GM10847 (cell line): ENCODE results near the gene CTDSP2.

Source experiments
- POLR2A ChIP-seq: IDR thresholded peaks from 2 replicates; pipeline ENCODE4 v1.6.1; 2011; ENCODE audit not compliant: insufficient read length; ENCODE audit errors: extremely low read depth

The CTDSP2 gene

DNA sequence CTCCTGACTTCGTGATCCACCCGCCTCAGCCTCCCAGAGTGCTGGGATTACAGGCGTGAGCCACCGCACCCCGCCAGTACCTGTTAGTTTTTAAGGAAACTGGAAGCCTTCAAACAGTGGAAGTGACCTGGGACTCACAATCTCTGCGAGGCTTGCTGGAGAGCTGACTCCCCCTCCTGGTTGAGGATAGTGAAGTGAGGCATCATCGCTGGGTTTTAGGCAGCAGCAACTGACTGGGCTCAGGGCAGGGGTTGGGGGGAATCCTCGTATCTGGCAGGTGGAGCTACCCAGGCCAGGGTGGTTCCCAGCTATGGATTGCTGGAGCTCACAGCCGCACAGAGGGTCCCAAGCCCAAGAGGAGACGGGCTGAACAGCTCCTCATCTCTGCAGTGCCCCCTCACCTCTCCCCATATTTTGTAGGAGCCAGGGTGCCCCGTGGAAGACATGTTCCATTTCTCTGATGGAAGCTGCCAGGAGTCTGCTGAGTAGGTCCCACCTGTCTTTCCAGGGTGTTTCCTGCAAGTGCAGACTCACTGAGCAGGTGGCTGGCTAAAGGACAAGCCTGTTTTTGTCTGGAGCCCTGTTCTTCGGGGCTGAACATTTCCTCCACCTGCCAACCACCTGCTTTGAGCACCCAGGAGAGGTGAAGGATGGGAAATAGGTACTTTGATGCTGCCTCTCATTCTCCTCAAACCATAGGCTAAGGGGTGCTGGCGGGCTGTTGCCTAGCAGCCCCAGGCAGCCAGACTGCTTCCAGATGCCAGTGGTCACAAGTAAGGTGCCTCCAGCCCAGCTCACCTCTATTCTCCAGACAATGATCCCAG is 31.1 kb downstream of the CTDSP2 start:
- no peak for TF ChIP-seq POLR2A

DNA sequence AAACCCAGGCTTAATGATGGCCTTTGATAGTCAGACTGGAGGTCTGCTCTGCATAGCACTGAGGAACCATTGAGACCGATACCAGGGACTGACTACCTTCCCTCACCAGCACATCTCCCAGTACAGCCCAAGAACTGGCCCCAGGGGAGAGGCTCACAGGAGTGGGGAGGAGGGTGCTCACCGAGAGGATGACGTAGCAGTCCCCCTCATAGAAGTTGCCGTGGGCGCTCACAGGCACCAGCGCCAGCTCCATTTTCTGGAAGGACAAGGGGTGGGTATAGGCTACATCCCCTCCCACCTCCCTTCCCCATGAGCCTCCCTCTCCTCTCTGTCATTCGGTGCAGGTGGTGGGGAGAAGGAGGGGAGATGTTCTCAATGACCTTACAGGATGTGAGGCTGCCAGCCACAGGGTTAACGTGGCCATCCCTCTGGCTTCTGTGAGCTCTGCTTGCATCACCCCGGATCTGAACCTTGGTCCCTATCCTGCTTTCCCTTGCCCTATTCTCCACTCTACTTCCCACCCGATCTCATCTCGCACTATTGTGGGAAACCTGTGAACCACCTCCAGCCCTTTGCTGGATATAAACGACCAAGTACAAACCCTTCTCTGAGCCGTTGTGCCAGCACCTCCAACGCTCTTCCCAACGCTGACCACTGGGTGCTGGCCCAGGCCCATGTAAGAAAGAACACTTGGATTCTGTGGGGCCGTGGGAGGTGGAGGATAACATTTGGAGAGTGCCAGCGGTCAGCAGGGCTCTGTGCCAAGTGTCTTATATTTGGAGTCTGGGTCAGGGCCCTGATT is 32.4 kb downstream of the CTDSP2 start:
- no peak for TF ChIP-seq POLR2A

DNA sequence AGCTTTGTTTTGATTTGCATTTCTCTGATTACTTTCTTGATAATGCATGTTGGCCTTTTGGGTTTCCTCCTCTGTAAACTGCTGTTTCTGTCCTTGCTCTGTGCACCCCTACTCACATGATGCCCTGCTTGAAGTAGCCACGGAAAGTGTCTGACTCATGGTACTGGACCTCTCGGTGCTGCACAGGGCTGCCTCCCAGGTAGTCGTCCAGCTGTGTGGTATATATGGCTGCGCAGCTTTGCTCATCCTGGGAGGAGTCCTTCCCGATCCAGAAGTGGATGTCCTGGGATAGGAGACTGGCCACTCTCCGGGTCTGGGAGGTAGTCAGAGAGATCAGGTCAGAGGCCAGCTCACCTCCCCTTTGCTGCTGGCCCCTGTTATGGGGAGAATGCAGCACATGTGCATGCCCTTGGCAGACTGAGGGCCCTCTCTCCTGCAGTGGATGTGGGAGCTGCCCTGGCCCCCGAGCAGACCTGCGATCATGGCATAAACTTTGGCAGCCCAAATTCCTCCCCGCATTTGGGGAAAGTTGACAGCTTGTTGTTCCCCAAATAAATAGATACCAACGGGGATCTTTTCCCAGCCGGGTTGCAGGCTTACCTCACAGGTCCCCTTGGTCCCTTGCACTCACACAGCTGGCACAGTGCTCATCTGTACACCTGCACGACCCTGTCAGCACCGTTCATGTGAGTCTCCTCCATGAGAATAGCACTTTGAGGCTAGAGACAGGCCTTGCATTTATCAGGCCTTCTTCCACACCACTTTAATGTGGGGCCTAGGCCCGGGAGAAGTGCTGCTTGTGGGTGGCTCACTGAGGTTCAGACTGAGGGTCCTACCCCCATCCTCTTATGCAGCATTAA is 33.2 kb downstream of the CTDSP2 start:
- no peak for TF ChIP-seq POLR2A

DNA sequence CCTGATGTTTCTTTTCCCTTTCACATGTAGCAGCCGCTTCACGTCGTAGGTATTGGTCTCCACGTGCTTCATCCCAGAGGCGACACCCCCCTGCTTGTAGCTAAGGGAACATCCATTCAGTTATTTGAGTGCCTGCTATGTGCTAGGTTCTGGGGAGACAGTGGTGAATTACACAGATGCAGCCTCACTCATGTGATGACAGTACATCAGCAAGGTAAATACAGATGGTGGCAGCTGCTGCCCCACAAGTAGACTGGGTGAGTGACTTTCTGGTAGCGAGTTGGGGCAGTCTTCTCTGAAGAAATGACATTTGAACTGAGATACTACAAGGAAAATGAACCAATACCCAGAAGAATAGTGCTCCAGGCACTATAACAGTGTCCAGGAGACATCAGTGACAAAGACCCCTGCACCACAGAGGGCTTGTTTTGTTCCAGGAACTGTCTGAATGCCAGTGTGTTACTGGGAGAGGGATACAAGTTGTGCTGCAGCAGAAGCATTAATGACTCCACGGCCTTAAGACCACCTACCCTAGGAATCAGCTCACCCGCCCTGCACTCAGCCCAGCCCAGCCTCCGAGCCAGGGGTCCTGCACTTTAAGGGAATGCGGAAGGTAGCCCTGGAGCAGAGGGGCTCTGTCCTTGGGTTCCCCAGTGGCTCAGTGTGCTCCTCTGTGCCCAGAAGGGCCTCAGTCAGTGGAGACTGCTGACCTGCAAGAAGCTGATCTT is 35.3 kb downstream of the CTDSP2 start:
- TF ChIP-seq POLR2A: no peak

- no peak for TF ChIP-seq POLR2A
These were observed 36.1 kb downstream of the CTDSP2 start for GRCh38 chr12:57810450-57810849.

DNA sequence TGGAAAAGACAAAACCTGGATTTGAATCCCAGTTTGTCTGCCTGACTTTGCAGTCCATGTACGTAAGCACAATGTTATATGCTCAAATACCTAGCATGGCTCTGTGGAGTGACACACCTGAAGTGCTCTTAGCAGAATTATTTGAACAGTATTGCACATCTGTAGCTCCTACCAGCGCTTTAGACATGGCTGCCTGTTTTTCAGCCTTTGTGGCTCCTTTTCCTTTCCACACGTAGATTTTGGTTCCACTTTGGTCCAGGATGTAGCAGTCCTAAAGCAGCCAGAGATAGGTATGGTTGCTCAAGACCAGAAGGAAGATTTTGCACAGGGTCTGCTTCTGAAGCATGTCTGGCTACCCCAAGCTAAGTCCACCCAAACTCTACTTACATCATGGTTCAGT is 37.1 kb downstream of the CTDSP2 start:
- no peak for TF ChIP-seq POLR2A

DNA sequence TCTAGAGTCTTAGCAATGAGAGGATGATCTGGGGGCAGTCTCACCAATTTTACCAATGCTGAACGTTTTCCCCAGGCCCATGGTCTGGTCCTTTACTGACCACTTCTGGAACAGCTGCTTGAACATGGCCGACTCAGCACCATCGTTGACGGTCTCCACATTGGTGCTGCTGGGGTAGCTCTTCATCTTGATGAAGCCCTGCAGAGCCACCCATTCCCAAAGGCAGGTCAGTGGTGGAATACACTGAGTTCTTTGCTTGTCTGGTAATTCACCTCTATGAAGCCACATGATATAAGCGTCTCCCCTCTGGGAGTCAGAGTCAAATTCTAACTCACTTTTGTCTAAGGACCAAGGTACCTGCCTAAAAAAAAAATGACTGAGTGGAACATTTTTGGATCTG is 38.2 kb downstream of the CTDSP2 start:
- TF ChIP-seq POLR2A: no peak

GRCh38 chr12:57807285-57807684 is 39.2 kb downstream of the CTDSP2 start:
- no peak for TF ChIP-seq POLR2A

DNA sequence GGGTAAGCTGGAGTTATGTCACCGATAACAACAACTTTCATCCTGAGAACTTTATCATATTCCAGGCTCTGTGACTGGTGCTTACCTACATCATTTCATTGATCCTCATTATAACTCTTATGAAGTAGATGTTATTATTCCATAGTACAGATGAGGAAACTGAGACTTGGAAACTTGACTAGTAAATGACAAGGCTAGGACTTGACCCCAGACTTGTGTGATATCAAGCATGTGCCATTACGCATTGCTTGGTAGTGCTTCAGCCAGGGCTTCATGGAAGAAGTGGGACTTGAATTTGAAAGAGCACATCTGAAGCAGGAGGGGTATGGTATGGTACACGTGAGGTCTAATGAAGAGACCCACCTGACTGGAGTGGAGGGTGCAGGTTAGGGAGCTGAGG is 39.9 kb downstream of the CTDSP2 start:
- TF ChIP-seq POLR2A: no peak

GRCh38 chr12:57803319-57803893 is 43.1 kb downstream of the CTDSP2 start:
- no peak for TF ChIP-seq POLR2A

DNA sequence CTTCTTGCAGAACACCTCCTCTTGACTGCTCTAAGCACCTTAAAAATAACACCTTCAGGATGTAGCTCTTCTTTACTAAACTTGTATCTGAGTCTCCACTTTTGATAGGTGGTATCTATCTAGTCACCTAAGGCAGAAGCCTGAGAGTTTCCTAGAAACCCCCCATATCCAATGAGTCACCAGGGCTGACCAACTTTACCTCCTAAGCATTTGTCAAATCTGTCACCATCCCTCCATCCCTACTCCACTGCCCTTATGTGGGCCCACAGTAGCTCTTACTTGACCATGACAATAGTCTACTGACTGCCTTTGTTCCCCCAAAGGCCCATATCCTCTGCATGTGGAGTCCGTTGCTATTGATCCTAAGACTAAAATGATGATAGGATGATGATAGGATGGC is 43.9 kb downstream of the CTDSP2 start:
- no peak for TF ChIP-seq POLR2A

GRCh38 chr12:57800965-57801364 is 45.6 kb downstream of the CTDSP2 start:
- TF ChIP-seq POLR2A: no peak

- TF ChIP-seq POLR2A: no peak
These were observed 48.6 kb downstream of the CTDSP2 start for GRCh38 chr12:57797933-57798332.

- no peak for TF ChIP-seq POLR2A
These were observed 49.5 kb downstream of the CTDSP2 start for GRCh38 chr12:57796996-57797395.
